Measurements from ENCODE around the gene RBM19.

RBM19 gene

DNA sequence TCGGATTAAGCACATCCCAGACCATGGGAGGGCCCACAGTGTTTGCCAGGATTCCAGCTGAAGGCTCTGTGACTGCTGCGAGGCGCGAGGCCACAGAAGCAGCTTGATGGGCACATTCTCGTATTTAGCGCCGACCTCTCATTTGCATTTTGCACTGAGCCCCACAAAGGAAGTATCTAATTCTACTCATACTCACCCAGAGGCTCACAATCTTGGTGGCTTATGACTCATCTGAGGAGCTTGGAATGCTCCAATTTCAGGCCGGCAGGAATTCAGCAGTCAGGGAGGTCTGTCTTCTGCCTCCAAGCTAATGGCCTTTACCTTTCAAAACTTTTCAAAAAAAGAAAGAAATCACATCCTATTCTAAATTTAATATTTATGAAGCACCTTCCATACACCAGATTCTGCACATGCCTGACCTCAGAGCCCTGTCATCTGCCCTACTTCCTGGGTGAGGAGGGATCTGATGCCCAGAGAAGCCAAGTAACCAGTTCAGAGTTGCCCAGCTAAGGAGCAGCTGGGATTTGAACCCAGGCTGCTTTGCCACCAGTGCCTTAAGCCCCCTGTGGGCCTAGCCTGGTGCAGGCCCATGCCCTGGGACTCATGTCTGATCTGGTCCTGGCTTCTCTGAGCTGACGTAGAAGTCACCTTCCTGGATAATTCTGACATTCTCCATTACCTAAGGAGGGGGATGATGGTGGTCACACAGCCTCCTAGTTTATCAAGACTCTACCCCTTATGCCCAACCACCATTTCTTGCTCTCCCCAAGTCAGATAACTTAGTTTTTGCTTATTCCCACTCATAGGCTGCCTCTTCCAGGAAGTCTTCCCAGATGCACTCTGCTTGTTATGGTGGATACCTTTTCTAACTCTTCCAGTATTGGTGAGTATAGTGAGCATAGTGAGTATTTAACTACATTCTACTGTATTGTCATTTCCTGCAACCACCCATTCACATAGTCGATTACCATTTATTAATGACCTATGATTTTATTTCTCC lies 198.9 kb downstream of the RBM19 start:
- DNase-seq = no peak

Measured in eye (tissue), 1 donor.